Caki2 (cell line): ENCODE data around the gene RRP1B. TPM values are rescaled to one million over a fixed set of nuclear protein-coding genes. Genes with fewer than 3 reads are reported as not detected.

ENCODE experiments used
- total RNA-seq: library from RNA; depleted of rRNA; stranded (reverse); fragments of >200 nt; shearing (Covaris generic); gene quantifications from 2 replicates; pipeline ENCODE4 v1.2.3, GENCODE V29; 2014; ENCODE audit warnings: low replicate concordance; rRNA removed

RRP1B gene
- total RNA-seq, 1 experiment from 2014 or later: 23.5 TPM

Other genes starting within 250 kb of the RRP1B start
- gene SIK1, start 232.4 kb upstream of the RRP1B start, total RNA-seq: 18.9 and 35.5 TPM in 2 replicates
- 1.7 and 12.9 TPM in 2 replicates for gene HSF2BP, start 72 bp upstream of the RRP1B start, total RNA-seq
- gene PDXK, start 59.6 kb downstream of the RRP1B start, total RNA-seq: 736 and 833 TPM in 2 replicates
- gene CSTB, start 116.7 kb downstream of the RRP1B start, total RNA-seq: 20.5 and 23.1 TPM in 2 replicates
- gene RRP1, start 130.0 kb downstream of the RRP1B start, total RNA-seq: 39.1 and 47.8 TPM in 2 replicates
- gene AGPAT3, start 205.7 kb downstream of the RRP1B start, total RNA-seq: 29.0 and 56.9 TPM in 2 replicates